ENCODE data around the gene C4orf50.

- TF ChIP-seq CTCF (conservative IDR thresholded peaks at IDR 0.05; ENCODE audit: low read depth, low read length): no peak
- no peak for TF ChIP-seq USF2 (IDR thresholded peaks at IDR 0.05; ENCODE audit: low read depth, low read length)
- no peak for TF ChIP-seq POLR2A (IDR thresholded peaks at IDR 0.05; ENCODE audit: low read depth, low read length)
These were observed 163.3 kb downstream of the C4orf50 start for GRCh38 chr4:5854929-5855328.

Data from IMR-90 (cell line).